K562 (cell line): ENCODE results near the gene ARHGDIB.

Experiments
- ATF3 ChIP-seq, 2 experiments: fragments of 450-650 bp in 1 of 2; sonication (generic) in 1 of 2; formaldehyde crosslinking in 1 of 2; IDR thresholded peaks in 1 of 2; conservative IDR thresholded peaks in 1 of 2; 2 replicates each; pipeline versions ENCODE4 v1.6.1 to v1.8.1; 2016 to 2023; ENCODE audit warnings: mild to moderate bottlenecking in 2 of 2, moderate library complexity in 2 of 2, inconsistent platforms in 1 of 2, missing genetic modification reagents in 1 of 2
- ATF4 ChIP-seq: fragments of 450-650 bp; formaldehyde crosslinking; IDR thresholded peaks from 2 replicates; pipeline ENCODE4 v1.4.0; 2022; ENCODE audit warnings: mild to moderate bottlenecking, moderate library complexity
- CBX5 ChIP-seq: IDR thresholded peaks from 2 replicates; pipeline ENCODE4 v1.6.1; 2014; ENCODE audit warnings: low read depth, borderline replicate concordance
- CREB1 ChIP-seq, 2 experiments: sonication (generic) in 1 of 2; formaldehyde crosslinking in 1 of 2; IDR thresholded peaks; 2 replicates each; pipeline versions ENCODE4 v1.6.1 to v1.8.0; 2012 to 2022; ENCODE audit warnings: inconsistent platforms in 1 of 2, mild to moderate bottlenecking in 1 of 2, missing genetic modification reagents in 1 of 2, moderate library complexity in 1 of 2
- EP300 ChIP-seq: IDR thresholded peaks from 2 replicates; pipeline ENCODE4 v1.6.1; 2012; ENCODE audit warnings: low read length, improper control_type of control experiment
- NFIX ChIP-seq: fragments of 250-450 bp; sonication (Bioruptor Pico); IDR thresholded peaks from 2 replicates; pipeline ENCODE4 v1.4.0; 2020; ENCODE audit warnings: low read depth, mild to moderate bottlenecking, moderate library complexity
- NR2C2 ChIP-seq, 2 experiments: fragments of 200-800 bp in 1 of 2; sonication (Bioruptor generic) in 1 of 2; sonication (generic) in 1 of 2; formaldehyde crosslinking in 1 of 2; IDR thresholded peaks; 2 replicates each; pipeline versions ENCODE4 v1.6.1 to v1.8.0; 2016 to 2022; ENCODE audit warnings: mild to moderate bottlenecking in 1 of 2, missing compliant biosample characterization in 1 of 2, missing genetic modification characterization in 1 of 2, missing genetic modification reagents in 1 of 2
- POLR2A ChIP-seq: fragments of 450-650 bp; conservative IDR thresholded peaks from 2 replicates; pipeline ENCODE4 v1.6.1; 2016
- POLR2AphosphoS5 ChIP-seq: IDR thresholded peaks from 2 replicates; pipeline ENCODE4 v1.6.1; 2011; ENCODE audit warnings: mild to moderate bottlenecking, low read depth, low read length, moderate library complexity; ENCODE audit not compliant: control insufficient read depth, insufficient read depth
- STAG1 ChIP-seq: sonication (generic); formaldehyde crosslinking; IDR thresholded peaks from 2 replicates; pipeline ENCODE4 v1.5.0; 2020; ENCODE audit warnings: missing genetic modification reagents, borderline replicate concordance
- ZNF12 ChIP-seq: sonication (generic); formaldehyde crosslinking; IDR thresholded peaks from 2 replicates; pipeline ENCODE4 v1.4.0; 2020; ENCODE audit warnings: mild to moderate bottlenecking, missing genetic modification reagents
- ZNF140 ChIP-seq: fragments of 250-450 bp; sonication (Bioruptor Pico); IDR thresholded peaks from 2 replicates; pipeline ENCODE4 v1.8.0; 2021; ENCODE audit warnings: moderate library complexity, mild to moderate bottlenecking, inconsistent platforms
- TF ChIP-seq, protein P1 (sequence below), 3 experiments: IDR thresholded peaks in 2 of 3; conservative IDR thresholded peaks in 1 of 3; 2 replicates each; pipeline ENCODE4 v1.5.1; 2011 to 2012; ENCODE audit warnings: low read length in 3 of 3, mild to moderate bottlenecking in 3 of 3, control low read depth in 2 of 3, improper control_type of control experiment in 1 of 3, inconsistent platforms in 1 of 3, low read depth in 1 of 3, mixed read lengths in 1 of 3, moderate library complexity in 1 of 3; ENCODE audit not compliant: insufficient read depth in 2 of 3
- TF ChIP-seq, protein P2 (sequence below): sonication (generic); formaldehyde crosslinking; IDR thresholded peaks from 2 replicates; pipeline ENCODE4 v1.5.0; 2020; ENCODE audit warnings: missing genetic modification reagents

DNA sequence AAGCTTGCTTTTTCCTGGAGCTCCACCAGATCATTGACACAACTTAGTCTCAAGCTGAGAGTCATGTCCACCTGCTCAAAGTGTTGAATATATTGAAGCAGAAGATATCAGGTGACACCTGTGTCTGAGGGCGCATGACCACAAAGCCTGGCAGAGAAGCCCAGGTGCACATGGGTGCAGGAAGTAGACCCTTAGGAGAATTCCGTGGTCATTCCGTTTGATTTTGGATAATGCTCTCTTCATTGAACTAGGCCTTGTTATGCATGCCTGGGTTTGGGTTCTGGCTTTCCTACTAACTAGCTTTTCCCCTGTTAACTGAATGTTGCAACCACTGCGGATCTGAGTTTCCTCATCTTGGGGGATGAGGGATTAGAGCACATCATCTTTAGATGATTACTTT is 7.1 kb downstream of the ARHGDIB start:
- TF ChIP-seq POLR2A (no peak), CBX5 (no peak), ATF3 (IDR thresholded peaks at IDR 0.05) (no peak), ATF3 (CRISPR knock-in tag; conservative IDR thresholded peaks at IDR 0.05) (no peak), POLR2AphosphoS5 (no peak), NR2C2 (CRISPR knock-in tag; IDR thresholded peaks at IDR 0.05) (no peak), NR2C2 (tag; IDR thresholded peaks at IDR 0.05) (no peak), NFIX (CRISPR knock-in tag) (no peak), CREB1 (IDR thresholded peaks at IDR 0.05) (no peak), CREB1 (CRISPR knock-in tag; IDR thresholded peaks at IDR 0.05) (no peak), ZNF12 (CRISPR knock-in tag) (no peak), ZNF140 (CRISPR knock-in tag) (no peak), STAG1 (CRISPR knock-in tag) (no peak), EP300 (no peak), ATF4 (CRISPR knock-in tag) (no peak)
- TF ChIP-seq, protein P1, sequence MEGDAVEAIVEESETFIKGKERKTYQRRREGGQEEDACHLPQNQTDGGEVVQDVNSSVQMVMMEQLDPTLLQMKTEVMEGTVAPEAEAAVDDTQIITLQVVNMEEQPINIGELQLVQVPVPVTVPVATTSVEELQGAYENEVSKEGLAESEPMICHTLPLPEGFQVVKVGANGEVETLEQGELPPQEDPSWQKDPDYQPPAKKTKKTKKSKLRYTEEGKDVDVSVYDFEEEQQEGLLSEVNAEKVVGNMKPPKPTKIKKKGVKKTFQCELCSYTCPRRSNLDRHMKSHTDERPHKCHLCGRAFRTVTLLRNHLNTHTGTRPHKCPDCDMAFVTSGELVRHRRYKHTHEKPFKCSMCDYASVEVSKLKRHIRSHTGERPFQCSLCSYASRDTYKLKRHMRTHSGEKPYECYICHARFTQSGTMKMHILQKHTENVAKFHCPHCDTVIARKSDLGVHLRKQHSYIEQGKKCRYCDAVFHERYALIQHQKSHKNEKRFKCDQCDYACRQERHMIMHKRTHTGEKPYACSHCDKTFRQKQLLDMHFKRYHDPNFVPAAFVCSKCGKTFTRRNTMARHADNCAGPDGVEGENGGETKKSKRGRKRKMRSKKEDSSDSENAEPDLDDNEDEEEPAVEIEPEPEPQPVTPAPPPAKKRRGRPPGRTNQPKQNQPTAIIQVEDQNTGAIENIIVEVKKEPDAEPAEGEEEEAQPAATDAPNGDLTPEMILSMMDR (IDR thresholded peaks at IDR 0.05 in 2 of 3, conservative IDR thresholded peaks at IDR 0.05 in 1 of 3; ENCODE audit: insufficient read depth in 2 of 3, low read depth in 1 of 3, low read length in 3 of 3): no peak
- TF ChIP-seq, protein P2, sequence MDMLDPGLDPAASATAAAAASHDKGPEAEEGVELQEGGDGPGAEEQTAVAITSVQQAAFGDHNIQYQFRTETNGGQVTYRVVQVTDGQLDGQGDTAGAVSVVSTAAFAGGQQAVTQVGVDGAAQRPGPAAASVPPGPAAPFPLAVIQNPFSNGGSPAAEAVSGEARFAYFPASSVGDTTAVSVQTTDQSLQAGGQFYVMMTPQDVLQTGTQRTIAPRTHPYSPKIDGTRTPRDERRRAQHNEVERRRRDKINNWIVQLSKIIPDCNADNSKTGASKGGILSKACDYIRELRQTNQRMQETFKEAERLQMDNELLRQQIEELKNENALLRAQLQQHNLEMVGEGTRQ (CRISPR knock-in tag): no peak
